Stomach smooth muscle (tissue), 2 donors: Measurements from ENCODE around the gene KSR2.

Source experiments
- H3K27ac ChIP-seq: one replicate; pipeline ENCODE4 v1.7.0; 2013; ENCODE audit warnings: mild to moderate bottlenecking, low read length, inconsistent platforms
- H3K27me3 ChIP-seq, 2 donors: one replicate each; pipeline ENCODE4 v1.7.0; 2013; ENCODE audit warnings: low read length in 2 of 2; ENCODE audit not compliant: insufficient read depth in 2 of 2, control insufficient read depth in 1 of 2
- H3K36me3 ChIP-seq, 2 donors: one replicate each; pipeline ENCODE4 v1.7.0; 2013; ENCODE audit warnings: low read length in 2 of 2; ENCODE audit not compliant: control insufficient read depth in 2 of 2, insufficient read depth in 2 of 2
- H3K4me1 ChIP-seq: one replicate; pipeline ENCODE4 v1.7.0; 2013; ENCODE audit warnings: low read length; ENCODE audit not compliant: control insufficient read depth, insufficient read depth
- H3K4me3 ChIP-seq, 2 donors: one replicate each; pipeline ENCODE4 v1.7.0; 2013; ENCODE audit warnings: low read length in 2 of 2
- H3K9ac ChIP-seq, 2 donors: one replicate each; pipeline ENCODE4 v1.7.0; 2013; ENCODE audit warnings: low read length in 2 of 2, mild to moderate bottlenecking in 1 of 2
- H3K9me3 ChIP-seq, 2 donors: one replicate each; pipeline ENCODE4 v1.7.0; 2013; ENCODE audit warnings: low read length in 2 of 2; ENCODE audit not compliant: control insufficient read depth in 2 of 2
- donor health status: healthy.
- donor health status: Pancreatic carcinoma.

The KSR2 gene

GRCh38 chr12:117574655-117575054 lies 394.1 kb downstream of the KSR2 start:
- Histone ChIP-seq H3K4me1 (peaks cover 1% of the 10 kb centered on the region), H3K9ac (no peak overlapping the region), H3K27ac (no peak overlapping the region), H3K27me3 (peaks cover 0 to 3% of the 10 kb centered on the region in 2 donors), H3K4me3 (no peak overlapping the region), H3K9me3 (no peaks in the 10 kb centered on the region), H3K36me3 (no peaks in the 10 kb centered on the region)

- Histone ChIP-seq H3K36me3 (no peaks in the 10 kb centered on the region), H3K4me3 (no peak overlapping the region), H3K9ac (no peak overlapping the region), H3K4me1 (no peaks in the 10 kb centered on the region), H3K27ac (no peak overlapping the region), H3K9me3 (no peaks in the 10 kb centered on the region), H3K27me3 (peaks cover 0 to 3% of the 10 kb centered on the region in 2 donors)
Measured at GRCh38 chr12:117572755-117573154, 396.0 kb downstream of the KSR2 start.

GRCh38 chr12:117571321-117571720 lies 397.5 kb downstream of the KSR2 start:
- no peaks in the 10 kb centered on the region for H3K9me3 ChIP-seq
- H3K36me3 ChIP-seq, result no peaks in the 10 kb centered on the region
- no peak overlapping the region for H3K9ac ChIP-seq
- no peaks in the 10 kb centered on the region for H3K4me1 ChIP-seq
- H3K27ac ChIP-seq, result no peak overlapping the region
- no peak overlapping the region for H3K4me3 ChIP-seq
- peaks cover 0 to 3% of the 10 kb centered on the region in 2 donors for H3K27me3 ChIP-seq

- no peak overlapping the region for H3K9ac ChIP-seq
- peaks cover 0 to 3% of the 10 kb centered on the region in 2 donors for H3K27me3 ChIP-seq
- no peak overlapping the region for H3K4me3 ChIP-seq
- no peaks in the 10 kb centered on the region for H3K4me1 ChIP-seq
- no peaks in the 10 kb centered on the region for H3K36me3 ChIP-seq
- H3K9me3 ChIP-seq, result no peaks in the 10 kb centered on the region
- no peak overlapping the region for H3K27ac ChIP-seq
Measured at GRCh38 chr12:117570608-117571007, 398.2 kb downstream of the KSR2 start.

- Histone ChIP-seq H3K36me3 (no peaks in the 10 kb centered on the region), H3K9ac (no peak overlapping the region), H3K27ac (no peak overlapping the region), H3K4me3 (no peak overlapping the region), H3K27me3 (peaks cover 0 to 2% of the 10 kb centered on the region in 2 donors), H3K9me3 (no peaks in the 10 kb centered on the region), H3K4me1 (no peaks in the 10 kb centered on the region)
Measured at GRCh38 chr12:117567644-117568216, 401.1 kb downstream of the KSR2 start.

GRCh38 chr12:117564881-117565280 lies 403.9 kb downstream of the KSR2 start:
- Histone ChIP-seq H3K4me1 (no peaks in the 10 kb centered on the region), H3K27me3 (peaks cover 0 to 2% of the 10 kb centered on the region in 2 donors), H3K36me3 (no peaks in the 10 kb centered on the region), H3K9ac (no peak overlapping the region), H3K4me3 (no peak overlapping the region), H3K9me3 (no peaks in the 10 kb centered on the region), H3K27ac (no peak overlapping the region)

- H3K9me3 ChIP-seq, result no peaks in the 10 kb centered on the region
- no peak overlapping the region for H3K27ac ChIP-seq
- no peak overlapping the region for H3K4me3 ChIP-seq
- H3K27me3 ChIP-seq, result peaks cover 0 to 2% of the 10 kb centered on the region in 2 donors
- H3K9ac ChIP-seq, result no peak overlapping the region
- no peaks in the 10 kb centered on the region for H3K4me1 ChIP-seq
- H3K36me3 ChIP-seq, result no peaks in the 10 kb centered on the region
Measured at GRCh38 chr12:117563706-117564105, 405.1 kb downstream of the KSR2 start.

GRCh38 chr12:117563007-117563406 lies 405.8 kb downstream of the KSR2 start:
- no peak overlapping the region for H3K4me3 ChIP-seq
- no peak overlapping the region for H3K9ac ChIP-seq
- no peaks in the 10 kb centered on the region for H3K4me1 ChIP-seq
- no peak overlapping the region for H3K27ac ChIP-seq
- H3K36me3 ChIP-seq, result no peaks in the 10 kb centered on the region
- H3K9me3 ChIP-seq, result no peaks in the 10 kb centered on the region
- H3K27me3 ChIP-seq, result peaks cover 0 to 2% of the 10 kb centered on the region in 2 donors

GRCh38 chr12:117561990-117562389 lies 406.8 kb downstream of the KSR2 start:
- no peaks in the 10 kb centered on the region for H3K36me3 ChIP-seq
- no peak overlapping the region for H3K4me3 ChIP-seq
- no peak overlapping the region for H3K9ac ChIP-seq
- peaks cover 0 to 2% of the 10 kb centered on the region in 2 donors for H3K27me3 ChIP-seq
- H3K27ac ChIP-seq, result no peak overlapping the region
- H3K4me1 ChIP-seq, result no peaks in the 10 kb centered on the region
- H3K9me3 ChIP-seq, result no peaks in the 10 kb centered on the region

GRCh38 chr12:117559978-117560377 lies 408.8 kb downstream of the KSR2 start:
- Histone ChIP-seq H3K4me3 (no peak overlapping the region), H3K9me3 (no peaks in the 10 kb centered on the region), H3K9ac (no peak overlapping the region), H3K4me1 (no peaks in the 10 kb centered on the region), H3K27ac (no peak overlapping the region), H3K36me3 (no peaks in the 10 kb centered on the region), H3K27me3 (peaks cover 0 to 2% of the 10 kb centered on the region in 2 donors)

- no peak overlapping the region for H3K9ac ChIP-seq
- no peaks in the 10 kb centered on the region for H3K27me3 ChIP-seq
- H3K27ac ChIP-seq, result no peak overlapping the region
- peaks cover 0 to 11% of the 10 kb centered on the region in 2 donors for H3K9me3 ChIP-seq
- no peak overlapping the region for H3K4me3 ChIP-seq
- no peaks in the 10 kb centered on the region for H3K4me1 ChIP-seq
- no peaks in the 10 kb centered on the region for H3K36me3 ChIP-seq
Measured at GRCh38 chr12:117555889-117556288, 412.9 kb downstream of the KSR2 start.
